IMR-90 (cell line): ENCODE results near the gene CDR2. TPM values are rescaled to one million over a fixed set of nuclear protein-coding genes. Genes with fewer than 3 reads are reported as not detected.

Source experiments
- ATAC-seq: fragments of 200-7000 bp; cut with Tn5 transposase; 2 replicates; pipeline ENCODE4 v1.9.1; 2020; ENCODE audit warnings: low read depth, mild to moderate bottlenecking, moderate library complexity
- BruUV-seq: library from RNA; stranded (reverse); fragments of 400-500 nt; replicated peaks from 2 replicates; lab custom pipeline; 2021; lab: Mats Ljungman, UMichigan
- CTCF ChIA-PET: fragments of 300-600 bp; formaldehyde crosslinking; extraction: SDS; loops from one replicate; lab custom pipeline; 2021; ENCODE audit warnings: antibody characterized with exemption; lab: Yijun Ruan, JAX
- POLR2A ChIA-PET: fragments of 300-600 bp; sonication (Branson Sonifier 250); formaldehyde crosslinking; loops from one replicate; lab custom pipeline; 2022; ENCODE audit warnings: antibody characterized with exemption; ENCODE audit not compliant: unreplicated experiment; lab: Charles Lee
- DNase-seq: peaks from one replicate; pipeline ENCODE4 v3.0.0; 2013
- H2AFZ ChIP-seq: replicated peaks from 2 replicates; pipeline ENCODE3; 2013; ENCODE audit warnings: low read length, mild to moderate bottlenecking; ENCODE audit not compliant: poor library complexity
- H2AK5ac ChIP-seq: 2 replicates; pipeline ENCODE4 v1.6.1; 2013; ENCODE audit warnings: low read depth, low read length, inconsistent platforms
- H2AK9ac ChIP-seq: replicated peaks from 2 replicates; pipeline ENCODE3; 2013; ENCODE audit warnings: mild to moderate bottlenecking, low read depth, low read length, moderate library complexity; ENCODE audit not compliant: poor library complexity
- H2BK120ac ChIP-seq: 2 replicates; pipeline ENCODE4 v1.6.1; 2013; ENCODE audit warnings: low read depth, low read length, inconsistent platforms
- H2BK15ac ChIP-seq: 3 replicates; pipeline ENCODE4 v1.6.1; 2013; ENCODE audit warnings: low read depth, low read length, inconsistent platforms
- H2BK20ac ChIP-seq: 2 replicates; pipeline ENCODE4 v1.6.1; 2013; ENCODE audit warnings: low read depth, mild to moderate bottlenecking, inconsistent platforms, low read length, moderate library complexity
- H2BK5ac ChIP-seq: 2 replicates; pipeline ENCODE4 v1.6.1; 2013; ENCODE audit warnings: mild to moderate bottlenecking, low read depth, low read length, inconsistent platforms; ENCODE audit not compliant: poor library complexity, severe bottlenecking
- H3K14ac ChIP-seq: replicated peaks from 2 replicates; pipeline ENCODE4 v1.6.1; 2013; ENCODE audit warnings: low read depth, low read length, inconsistent platforms
- H3K18ac ChIP-seq: 2 replicates; pipeline ENCODE4 v1.6.1; 2013; ENCODE audit warnings: low read depth, low read length, control low read depth
- H3K23ac ChIP-seq: 2 replicates; pipeline ENCODE4 v1.6.1; 2013; ENCODE audit warnings: low read depth, low read length, inconsistent platforms
- H3K27ac ChIP-seq: 2 replicates; pipeline ENCODE4 v1.5.1; 2013; ENCODE audit warnings: mild to moderate bottlenecking, control low read depth, low read length; ENCODE audit not compliant: insufficient read depth
- H3K27me3 ChIP-seq: 2 replicates; pipeline ENCODE4 v1.6.1; 2013; ENCODE audit warnings: low read length; ENCODE audit not compliant: control insufficient read depth, insufficient read depth
- H3K36me3 ChIP-seq: 2 replicates; pipeline ENCODE4 v1.6.1; 2013; ENCODE audit warnings: low read length, mixed read lengths; ENCODE audit not compliant: control insufficient read depth, insufficient read depth
- H3K4ac ChIP-seq: 2 replicates; pipeline ENCODE4 v1.6.1; 2013; ENCODE audit warnings: low read depth, low read length, inconsistent platforms
- H3K4me1 ChIP-seq: 2 replicates; pipeline ENCODE4 v1.6.1; 2013; ENCODE audit warnings: low read length, mixed read lengths; ENCODE audit not compliant: control insufficient read depth, insufficient read depth
- H3K4me2 ChIP-seq: 2 replicates; pipeline ENCODE4 v1.6.1; 2013; ENCODE audit warnings: low read depth, mild to moderate bottlenecking, control low read depth, low read length, moderate library complexity
- H3K4me3 ChIP-seq: 2 replicates; pipeline ENCODE4 v1.5.1; 2013; ENCODE audit warnings: low read depth, mild to moderate bottlenecking, control low read depth, low read length, moderate library complexity; ENCODE audit not compliant: insufficient read depth
- H3K56ac ChIP-seq: 2 replicates; pipeline ENCODE4 v1.6.1; 2013; ENCODE audit warnings: low read length, inconsistent platforms; ENCODE audit not compliant: insufficient read depth; ENCODE audit errors: extremely low read depth
- H3K79me1 ChIP-seq, 2 experiments: 2 replicates each; pipeline ENCODE4 v1.6.1; 2013; ENCODE audit warnings: low read length in 2 of 2, inconsistent platforms in 1 of 2, low read depth in 1 of 2
- H3K9ac ChIP-seq: 2 replicates; pipeline ENCODE4 v1.6.1; 2013; ENCODE audit warnings: low read depth, low read length, control low read depth
- H3K9me1 ChIP-seq: 2 replicates; pipeline ENCODE4 v1.6.1; 2013; ENCODE audit warnings: low read length, inconsistent platforms; ENCODE audit not compliant: insufficient read depth
- H3K9me3 ChIP-seq: 2 replicates; pipeline ENCODE4 v1.6.1; 2013; ENCODE audit warnings: low read length; ENCODE audit not compliant: control insufficient read depth, insufficient read depth
- H4K20me1 ChIP-seq: 2 replicates; pipeline ENCODE4 v1.6.1; 2013; ENCODE audit warnings: low read length, inconsistent platforms; ENCODE audit not compliant: insufficient read depth
- H4K5ac ChIP-seq: 2 replicates; pipeline ENCODE4 v1.6.1; 2013; ENCODE audit warnings: mild to moderate bottlenecking, low read depth, low read length, control low read depth
- H4K8ac ChIP-seq, 2 experiments: 2 replicates each; pipeline ENCODE4 v1.6.1; 2013; ENCODE audit warnings: low read depth in 2 of 2, low read length in 2 of 2, control low read depth in 1 of 2, inconsistent platforms in 1 of 2
- H4K91ac ChIP-seq: 2 replicates; pipeline ENCODE4 v1.6.1; 2013; ENCODE audit warnings: low read depth, low read length, inconsistent platforms; ENCODE audit not compliant: insufficient read depth
- BHLHE40 ChIP-seq: fragments of 150-350 bp; IDR thresholded peaks from 2 replicates; pipeline ENCODE4 v1.6.1; 2016; ENCODE audit warnings: mild to moderate bottlenecking, low read depth, low read length
- CEBPB ChIP-seq: IDR thresholded peaks from 2 replicates; pipeline ENCODE4 v1.6.1; 2012; ENCODE audit warnings: low read depth, low read length, improper control_type of control experiment
- CHD1 ChIP-seq: IDR thresholded peaks from 2 replicates; pipeline ENCODE4 v1.6.1; 2012; ENCODE audit warnings: low read depth, low read length, improper control_type of control experiment
- CTCF ChIP-seq: conservative IDR thresholded peaks from 2 replicates; pipeline ENCODE4 v1.5.1; 2012; ENCODE audit warnings: mild to moderate bottlenecking, low read depth, low read length, improper control_type of control experiment
- FOS ChIP-seq: fragments of 150-350 bp; IDR thresholded peaks from 2 replicates; pipeline ENCODE4 v1.6.1; 2016; ENCODE audit warnings: low read depth, low read length
- MAFK ChIP-seq: IDR thresholded peaks from 2 replicates; pipeline ENCODE4 v1.6.1; 2012; ENCODE audit warnings: low read depth, low read length, improper control_type of control experiment
- MAZ ChIP-seq: IDR thresholded peaks from 2 replicates; pipeline ENCODE4 v1.6.1; 2012; ENCODE audit warnings: low read depth, mild to moderate bottlenecking, low read length, improper control_type of control experiment, moderate library complexity, borderline replicate concordance
- MXI1 ChIP-seq: IDR thresholded peaks from 2 replicates; pipeline ENCODE4 v1.6.1; 2012; ENCODE audit warnings: low read depth, mild to moderate bottlenecking, low read length, moderate library complexity, borderline replicate concordance
- NFE2L2 ChIP-seq: fragments of 150-350 bp; IDR thresholded peaks from 2 replicates; pipeline ENCODE4 v1.6.1; 2016; ENCODE audit warnings: low read depth, mild to moderate bottlenecking, low read length
- POLR2A ChIP-seq: IDR thresholded peaks from 2 replicates; pipeline ENCODE4 v1.6.1; 2012; ENCODE audit warnings: mild to moderate bottlenecking, low read depth, low read length
- RAD21 ChIP-seq: IDR thresholded peaks from 2 replicates; pipeline ENCODE4 v1.6.1; 2012; ENCODE audit warnings: low read length, improper control_type of control experiment
- RCOR1 ChIP-seq: IDR thresholded peaks from 2 replicates; pipeline ENCODE4 v1.6.1; 2012; ENCODE audit warnings: mild to moderate bottlenecking, low read length, improper control_type of control experiment; ENCODE audit not compliant: insufficient replicate concordance
- RFX5 ChIP-seq: IDR thresholded peaks from 2 replicates; pipeline ENCODE4 v1.8.0; 2012; ENCODE audit warnings: low read depth, mild to moderate bottlenecking, low read length, moderate library complexity
- SMC3 ChIP-seq: fragments of 150-350 bp; IDR thresholded peaks from 2 replicates; pipeline ENCODE4 v1.6.1; 2016; ENCODE audit warnings: low read depth, mild to moderate bottlenecking, antibody characterized with exemption, low read length, moderate library complexity
- WGBS, 2 experiments: methylation state at CpG; one replicate each; pipeline versions ENCODE4 v1.1.5 to v1.1.7; 2013; ENCODE audit warnings: missing lambda C conversion rate in 2 of 2; ENCODE audit not compliant: insufficient read length in 1 of 2; ENCODE audit errors: extremely low coverage in 2 of 2; 5-methylcytosine and 5-hydroxymethylcytosine counted together
- dilution Hi-C: fragments of 300-500 bp; cut with HindIII; formaldehyde crosslinking; loops from one replicate; pipeline ENCODE4 v1.14.3; 2018; ENCODE audit warnings: low sequenced_read_pairs; ENCODE audit not compliant: unreplicated experiment
- in situ Hi-C: fragments of 300-500 bp; cut with MboI; formaldehyde crosslinking; loops from 3 replicates; pipeline ENCODE4 v1.14.3; 2019; ENCODE audit warnings: low sequenced_read_pairs, inconsistent platforms, mixed read lengths
- intact Hi-C: fragments of 100-400 bp; cut with micrococcal nuclease; formaldehyde crosslinking; loops from 2 replicates; pipeline ENCODE4 v1.10.0; 2022
- polyA plus RNA-seq, 3 experiments: library from polyadenylated mRNA; depleted of rRNA; stranded (reverse); fragments of >200 nt; gene quantifications; 2 replicates each; pipeline ENCODE4 v1.2.3, GENCODE V29; 2012; ENCODE audit warnings: low replicate concordance in 1 of 3
- total RNA-seq: library from RNA; depleted of rRNA; stranded (reverse); fragments of >200 nt; gene quantifications from 2 replicates; pipeline ENCODE4 v1.2.3, GENCODE V29; 2012
- TF ChIP-seq, protein P1 (sequence below): fragments of 150-350 bp; IDR thresholded peaks from 2 replicates; pipeline ENCODE4 v1.6.1; 2016; ENCODE audit warnings: low read depth, mild to moderate bottlenecking, low read length, moderate library complexity, borderline replicate concordance
- TF ChIP-seq, protein P2 (sequence below): fragments of 150-350 bp; IDR thresholded peaks from 2 replicates; pipeline ENCODE4 v1.6.1; 2017; ENCODE audit warnings: mild to moderate bottlenecking, antibody characterized with exemption, low read length, low read depth

The CDR2 gene
- total and polyA plus RNA-seq, 2 of the 4 experiments (the other 2 are of a cell fraction), result 37.7 to 48.4 TPM

DNA sequence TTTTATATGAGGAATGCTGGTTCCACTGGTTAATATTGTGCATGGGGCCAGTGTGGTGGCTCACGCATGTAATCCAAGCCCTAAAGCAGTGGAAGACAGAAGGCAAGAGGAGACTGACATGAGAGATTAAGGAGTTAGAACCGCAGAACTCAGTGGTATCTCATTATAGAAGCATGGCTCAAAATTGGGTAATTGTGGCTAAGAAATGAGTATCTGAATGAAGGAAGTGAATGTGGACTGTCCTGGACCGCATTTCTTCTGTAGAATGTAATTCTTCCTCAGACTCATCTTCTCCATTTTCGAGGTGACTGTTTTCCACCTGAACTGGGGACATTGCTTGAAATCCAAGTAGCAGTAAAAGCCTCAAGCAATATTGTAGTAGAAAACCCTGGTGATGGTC lies 42.6 kb upstream of the CDR2 start:
- no peak overlapping the region for H3K27ac ChIP-seq
- H3K27me3 ChIP-seq, result no peaks in the 10 kb centered on the region
- no peak overlapping the region for H2BK15ac ChIP-seq
- CTCF ChIA-PET, result no interaction called here
- dilution Hi-C loops (no loop called here), in situ Hi-C loops (no loop called here), intact Hi-C loops (no loop called here)
- no peaks in the 10 kb centered on the region for H3K79me1 ChIP-seq
- no peaks in the 10 kb centered on the region for H4K20me1 ChIP-seq
- no peak overlapping the region for H3K4ac ChIP-seq
- H3K56ac ChIP-seq, result no peak overlapping the region
- DNase-seq (no peak), ATAC-seq (no peak)
- H2BK5ac ChIP-seq, result no peak overlapping the region
- no peak overlapping the region for H3K4me2 ChIP-seq
- POLR2A ChIA-PET, result no interaction called here
- no peak overlapping the region for H3K23ac ChIP-seq
- 100% methylated on average over 1 of the region's 4 CpGs; no CpG with 5 or more reads in 1 of the 2 experiments for WGBS, 2 experiments
- no peak overlapping the region for H2AK5ac ChIP-seq
- no TSS peak for BruUV-seq
- 0 out of 2 replicates have a peak, but pooled peaks cover 3% of the 10 kb centered on the region for H3K9me1 ChIP-seq
- H3K9me3 ChIP-seq, result no peaks in the 10 kb centered on the region
- H4K8ac ChIP-seq, result no peak overlapping the region
- no peak overlapping the region for H2BK20ac ChIP-seq
- no peak overlapping the region for H4K91ac ChIP-seq
- H3K4me1 ChIP-seq, result no peaks in the 10 kb centered on the region
- H2AK9ac ChIP-seq, result no peak overlapping the region
- no peak for TF ChIP-seq RFX5
- no peak for TF ChIP-seq RCOR1
- TF ChIP-seq BHLHE40, result no peak
- TF ChIP-seq CEBPB, result no peak
- TF ChIP-seq RAD21, result no peak
- no peak for TF ChIP-seq NFE2L2
- no peak for TF ChIP-seq FOS
- TF ChIP-seq CTCF, result no peak
- TF ChIP-seq MAFK, result no peak
- TF ChIP-seq, protein P1, sequence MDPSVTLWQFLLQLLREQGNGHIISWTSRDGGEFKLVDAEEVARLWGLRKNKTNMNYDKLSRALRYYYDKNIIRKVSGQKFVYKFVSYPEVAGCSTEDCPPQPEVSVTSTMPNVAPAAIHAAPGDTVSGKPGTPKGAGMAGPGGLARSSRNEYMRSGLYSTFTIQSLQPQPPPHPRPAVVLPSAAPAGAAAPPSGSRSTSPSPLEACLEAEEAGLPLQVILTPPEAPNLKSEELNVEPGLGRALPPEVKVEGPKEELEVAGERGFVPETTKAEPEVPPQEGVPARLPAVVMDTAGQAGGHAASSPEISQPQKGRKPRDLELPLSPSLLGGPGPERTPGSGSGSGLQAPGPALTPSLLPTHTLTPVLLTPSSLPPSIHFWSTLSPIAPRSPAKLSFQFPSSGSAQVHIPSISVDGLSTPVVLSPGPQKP, result no peak
- TF ChIP-seq POLR2A, result no peak
- no peak for TF ChIP-seq SMC3
- TF ChIP-seq CHD1, result no peak
- TF ChIP-seq, protein P2, sequence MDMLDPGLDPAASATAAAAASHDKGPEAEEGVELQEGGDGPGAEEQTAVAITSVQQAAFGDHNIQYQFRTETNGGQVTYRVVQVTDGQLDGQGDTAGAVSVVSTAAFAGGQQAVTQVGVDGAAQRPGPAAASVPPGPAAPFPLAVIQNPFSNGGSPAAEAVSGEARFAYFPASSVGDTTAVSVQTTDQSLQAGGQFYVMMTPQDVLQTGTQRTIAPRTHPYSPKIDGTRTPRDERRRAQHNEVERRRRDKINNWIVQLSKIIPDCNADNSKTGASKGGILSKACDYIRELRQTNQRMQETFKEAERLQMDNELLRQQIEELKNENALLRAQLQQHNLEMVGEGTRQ, result no peak
- no peak for TF ChIP-seq MXI1
- no peak for TF ChIP-seq MAZ
- H3K9ac ChIP-seq, result no peak overlapping the region
- H2AFZ ChIP-seq, result no peak overlapping the region
- H3K4me3 ChIP-seq, result no peak overlapping the region
- H2BK120ac ChIP-seq, result no peak overlapping the region
- H3K18ac ChIP-seq, result no peak overlapping the region
- H3K36me3 ChIP-seq, result peaks cover 8% of the 10 kb centered on the region
- H3K14ac ChIP-seq, result no peak overlapping the region
- H4K5ac ChIP-seq, result no peak overlapping the region
